AG10803 (cell line): ENCODE data around the gene ARHGEF39.
"Not testable (repeated sequence)": the region's sequence is repeated elsewhere in the genome, so short reads cannot be mapped to it uniquely, and the experiment has no call there.

Source experiments
- DNase-seq: peaks from one replicate; pipeline ENCODE4 v3.0.0; 2010; ENCODE audit warnings: low read depth
- H3K4me3 ChIP-seq: 2 replicates; pipeline ENCODE4 v1.5.1; 2011; ENCODE audit warnings: mild to moderate bottlenecking, low read length, control low read depth
- CTCF ChIP-seq: conservative IDR thresholded peaks from 2 replicates; pipeline ENCODE4 v1.5.1; 2011; ENCODE audit warnings: mild to moderate bottlenecking, low read length, control low read depth, inconsistent platforms

Gene ARHGEF39

GRCh38 chr9:35650341-35651158 lies 14.4 kb downstream of the ARHGEF39 start, which contains the start of gene SIT1:
SIT1 (minus strand) TSS chr9:35650931; CDS start chr9:35650853, 78 bp downstream.
- TF ChIP-seq CTCF: no peak
- H3K4me3 ChIP-seq: no peak within 1 kb of the TSS
- no peak for DNase-seq

GRCh38 chr9:35649431-35650340 lies 15.3 kb downstream of the ARHGEF39 start:
- no peak for TF ChIP-seq CTCF
- DNase-seq: no peak
- no peak overlapping the region for H3K4me3 ChIP-seq

GRCh38 chr9:35646533-35647265 lies 18.3 kb downstream of the ARHGEF39 start:
- peak; percentile 83 for DNase-seq
- H3K4me3 ChIP-seq: peak overlapping the region; percentile 70
- peak; percentile 74 for TF ChIP-seq CTCF

- H3K4me3 ChIP-seq: peak overlapping the region; percentile 70
- DNase-seq: peak; percentile 17
- TF ChIP-seq CTCF: peak; percentile 37
Observed at GRCh38 chr9:35646153-35646532, 18.9 kb downstream of the ARHGEF39 start.

GRCh38 chr9:35645736-35646135 lies 19.3 kb downstream of the ARHGEF39 start:
- H3K4me3 ChIP-seq: peak overlapping the region; percentile 70
- not testable (repeated sequence) for DNase-seq

GRCh38 chr9:35643046-35643445 lies 21.9 kb downstream of the ARHGEF39 start:
- no peak overlapping the region for H3K4me3 ChIP-seq
- DNase-seq: no peak
- TF ChIP-seq CTCF: no peak

GRCh38 chr9:35641478-35641877 lies 23.5 kb downstream of the ARHGEF39 start:
- not testable (repeated sequence) for DNase-seq, H3K4me3 ChIP-seq

GRCh38 chr9:35640431-35640830 lies 24.6 kb downstream of the ARHGEF39 start:
- not testable (repeated sequence) for DNase-seq, H3K4me3 ChIP-seq
